Liver (tissue), 9 donors: ENCODE results near the gene MXD4. TPM values are rescaled to one million over a fixed set of nuclear protein-coding genes. Genes with fewer than 3 reads are reported as not detected.
A peak's percentile ranks its signal among the peaks of the same experiment; 100 is the strongest.

Experiments used
- DNase-seq: peaks from one replicate; pipeline ENCODE4 v3.0.0-alpha.2; 2017; ENCODE audit warnings: low spot score
- H3K27ac ChIP-seq, 2 donors: one replicate each; pipeline ENCODE4 v1.7.0; 2013; ENCODE audit warnings: inconsistent platforms in 2 of 2, low read length in 2 of 2, control low read depth in 1 of 2, low read depth in 1 of 2, mild to moderate bottlenecking in 1 of 2
- H3K27me3 ChIP-seq, 4 donors: one replicate each; pipeline versions ENCODE4 v1.6.1 to v1.7.0; 2013; ENCODE audit warnings: low read length in 3 of 4, inconsistent platforms in 1 of 4, mild to moderate bottlenecking in 1 of 4, moderate library complexity in 1 of 4; ENCODE audit not compliant: control insufficient read depth in 4 of 4, insufficient read depth in 4 of 4
- H3K36me3 ChIP-seq, 4 donors: one replicate each; pipeline versions ENCODE4 v1.6.1 to v1.7.0; 2013; ENCODE audit warnings: low read length in 3 of 4, mild to moderate bottlenecking in 3 of 4, low read depth in 1 of 4, moderate library complexity in 1 of 4; ENCODE audit not compliant: control insufficient read depth in 4 of 4, insufficient read depth in 3 of 4
- H3K4me1 ChIP-seq, 4 donors: one replicate each; pipeline versions ENCODE4 v1.6.1 to v1.7.0; 2013; ENCODE audit warnings: low read length in 3 of 4, mild to moderate bottlenecking in 3 of 4, moderate library complexity in 1 of 4; ENCODE audit not compliant: control insufficient read depth in 4 of 4, insufficient read depth in 4 of 4
- H3K4me3 ChIP-seq, 3 donors: one replicate each; pipeline versions ENCODE4 v1.6.1 to v1.7.0; 2013; ENCODE audit warnings: low read length in 3 of 3, control low read depth in 1 of 3, low read depth in 1 of 3, mild to moderate bottlenecking in 1 of 3
- H3K9ac ChIP-seq, 2 donors: one replicate each; pipeline ENCODE4 v1.7.0; 2013; ENCODE audit warnings: low read length in 2 of 2, mild to moderate bottlenecking in 2 of 2, moderate library complexity in 2 of 2, control low read depth in 1 of 2, low read depth in 1 of 2
- H3K9me3 ChIP-seq, 4 donors: one replicate each; pipeline versions ENCODE4 v1.6.1 to v1.7.0; 2013; ENCODE audit warnings: low read length in 3 of 4; ENCODE audit not compliant: control insufficient read depth in 4 of 4
- FOXA1 ChIP-seq: IDR thresholded peaks from 2 replicates; pipeline ENCODE4 v1.6.1; 2016; ENCODE audit warnings: antibody characterized with exemption
- HNF4G ChIP-seq: IDR thresholded peaks from 2 replicates; pipeline ENCODE4 v1.6.1; 2016; ENCODE audit warnings: antibody characterized with exemption
- JUND ChIP-seq, 2 donors: IDR thresholded peaks; 2 replicates each; pipeline ENCODE4 v1.6.1; 2016; ENCODE audit warnings: antibody characterized with exemption in 2 of 2
- NR2F2 ChIP-seq: IDR thresholded peaks from 2 replicates; pipeline ENCODE4 v1.6.1; 2016; ENCODE audit warnings: antibody characterized with exemption
- RAD21 ChIP-seq, 2 donors: IDR thresholded peaks; 2 replicates each; pipeline ENCODE4 v1.6.1; 2016; ENCODE audit warnings: antibody characterized with exemption in 2 of 2, mild to moderate bottlenecking in 2 of 2
- RXRA ChIP-seq, 2 donors: IDR thresholded peaks; 2 replicates each; pipeline ENCODE4 v1.6.1; 2017 to 2018; ENCODE audit warnings: antibody characterized with exemption in 2 of 2, mild to moderate bottlenecking in 1 of 2
- SP1 ChIP-seq: IDR thresholded peaks from 2 replicates; pipeline ENCODE4 v1.6.1; 2018; ENCODE audit warnings: antibody characterized with exemption, mild to moderate bottlenecking
- TAF1 ChIP-seq: conservative IDR thresholded peaks from 2 replicates; pipeline ENCODE4 v1.6.1; 2016; ENCODE audit warnings: antibody characterized with exemption, mild to moderate bottlenecking
- YY1 ChIP-seq: IDR thresholded peaks from 2 replicates; pipeline ENCODE4 v1.6.1; 2016; ENCODE audit warnings: antibody characterized with exemption, mild to moderate bottlenecking
- WGBS: extraction: QIAGEN DNeasy Blood & Tissue Kit; methylation state at CpG from one replicate; pipeline ENCODE4 v1.1.7; 2013; 5-methylcytosine and 5-hydroxymethylcytosine counted together
- polyA plus RNA-seq, 2 donors: library from polyadenylated mRNA; stranded (reverse) in 1 of 2; unstranded in 1 of 2; fragments of 200-250 nt in 1 of 2; fragments of >200 nt in 1 of 2; fragmentation: Nextera tagmentation in 1 of 2; extraction: Ambion mirVana in 1 of 2; gene quantifications; one replicate each; pipeline versions ENCODE4 v1.2.1 to v1.2.3, GENCODE V29; 2013 to 2015
- total RNA-seq, 2 donors: library from RNA; depleted of rRNA; stranded (reverse); fragments of >200 nt; gene quantifications; one replicate each; pipeline ENCODE4 v1.2.3, GENCODE V29; 2014
- TF ChIP-seq, protein P1 (sequence below): IDR thresholded peaks from 2 replicates; pipeline ENCODE4 v1.6.1; 2016; ENCODE audit warnings: antibody characterized with exemption
- TF ChIP-seq, protein P2 (sequence below): fragments of 150-350 bp; IDR thresholded peaks from 2 replicates; pipeline ENCODE4 v1.5.1; 2017; ENCODE audit warnings: improper control_type of control experiment, low read depth, low read length; ENCODE audit not compliant: missing input control
- TF ChIP-seq, protein P3 (sequence below): IDR thresholded peaks from 2 replicates; pipeline ENCODE4 v1.6.1; 2016; ENCODE audit warnings: antibody characterized with exemption, mild to moderate bottlenecking
- TF ChIP-seq, protein P4 (sequence below): IDR thresholded peaks from 2 replicates; pipeline ENCODE4 v1.6.1; 2016; ENCODE audit warnings: antibody characterized with exemption
- donor health status: healthy.
- donor health status: healthy.
- donor health status: healthy.
- donor health status: healthy.
- donor health status: healthy.

MXD4 gene
- total and polyA plus RNA-seq, 4 donors = 6.5 to 19.6 (median 15.9) TPM

GRCh38 chr4:2245057-2245786, 16.7 kb downstream of the MXD4 start (continued):
- TF ChIP-seq, protein P1, sequence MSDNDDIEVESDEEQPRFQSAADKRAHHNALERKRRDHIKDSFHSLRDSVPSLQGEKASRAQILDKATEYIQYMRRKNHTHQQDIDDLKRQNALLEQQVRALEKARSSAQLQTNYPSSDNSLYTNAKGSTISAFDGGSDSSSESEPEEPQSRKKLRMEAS = no peak

- TF ChIP-seq RXRA (IDR thresholded peaks at IDR 0.05) (no peak), JUND (IDR thresholded peaks at IDR 0.05) (no peak), NR2F2 (peak; percentile 50), RAD21 (IDR thresholded peaks at IDR 0.05) (peak in 1 of 2 donors; percentile 56), SP1 (no peak), TAF1 (no peak), FOXA1 (no peak)
- TF ChIP-seq, protein P2, sequence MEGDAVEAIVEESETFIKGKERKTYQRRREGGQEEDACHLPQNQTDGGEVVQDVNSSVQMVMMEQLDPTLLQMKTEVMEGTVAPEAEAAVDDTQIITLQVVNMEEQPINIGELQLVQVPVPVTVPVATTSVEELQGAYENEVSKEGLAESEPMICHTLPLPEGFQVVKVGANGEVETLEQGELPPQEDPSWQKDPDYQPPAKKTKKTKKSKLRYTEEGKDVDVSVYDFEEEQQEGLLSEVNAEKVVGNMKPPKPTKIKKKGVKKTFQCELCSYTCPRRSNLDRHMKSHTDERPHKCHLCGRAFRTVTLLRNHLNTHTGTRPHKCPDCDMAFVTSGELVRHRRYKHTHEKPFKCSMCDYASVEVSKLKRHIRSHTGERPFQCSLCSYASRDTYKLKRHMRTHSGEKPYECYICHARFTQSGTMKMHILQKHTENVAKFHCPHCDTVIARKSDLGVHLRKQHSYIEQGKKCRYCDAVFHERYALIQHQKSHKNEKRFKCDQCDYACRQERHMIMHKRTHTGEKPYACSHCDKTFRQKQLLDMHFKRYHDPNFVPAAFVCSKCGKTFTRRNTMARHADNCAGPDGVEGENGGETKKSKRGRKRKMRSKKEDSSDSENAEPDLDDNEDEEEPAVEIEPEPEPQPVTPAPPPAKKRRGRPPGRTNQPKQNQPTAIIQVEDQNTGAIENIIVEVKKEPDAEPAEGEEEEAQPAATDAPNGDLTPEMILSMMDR = peak; percentile 6
- TF ChIP-seq, protein P3, sequence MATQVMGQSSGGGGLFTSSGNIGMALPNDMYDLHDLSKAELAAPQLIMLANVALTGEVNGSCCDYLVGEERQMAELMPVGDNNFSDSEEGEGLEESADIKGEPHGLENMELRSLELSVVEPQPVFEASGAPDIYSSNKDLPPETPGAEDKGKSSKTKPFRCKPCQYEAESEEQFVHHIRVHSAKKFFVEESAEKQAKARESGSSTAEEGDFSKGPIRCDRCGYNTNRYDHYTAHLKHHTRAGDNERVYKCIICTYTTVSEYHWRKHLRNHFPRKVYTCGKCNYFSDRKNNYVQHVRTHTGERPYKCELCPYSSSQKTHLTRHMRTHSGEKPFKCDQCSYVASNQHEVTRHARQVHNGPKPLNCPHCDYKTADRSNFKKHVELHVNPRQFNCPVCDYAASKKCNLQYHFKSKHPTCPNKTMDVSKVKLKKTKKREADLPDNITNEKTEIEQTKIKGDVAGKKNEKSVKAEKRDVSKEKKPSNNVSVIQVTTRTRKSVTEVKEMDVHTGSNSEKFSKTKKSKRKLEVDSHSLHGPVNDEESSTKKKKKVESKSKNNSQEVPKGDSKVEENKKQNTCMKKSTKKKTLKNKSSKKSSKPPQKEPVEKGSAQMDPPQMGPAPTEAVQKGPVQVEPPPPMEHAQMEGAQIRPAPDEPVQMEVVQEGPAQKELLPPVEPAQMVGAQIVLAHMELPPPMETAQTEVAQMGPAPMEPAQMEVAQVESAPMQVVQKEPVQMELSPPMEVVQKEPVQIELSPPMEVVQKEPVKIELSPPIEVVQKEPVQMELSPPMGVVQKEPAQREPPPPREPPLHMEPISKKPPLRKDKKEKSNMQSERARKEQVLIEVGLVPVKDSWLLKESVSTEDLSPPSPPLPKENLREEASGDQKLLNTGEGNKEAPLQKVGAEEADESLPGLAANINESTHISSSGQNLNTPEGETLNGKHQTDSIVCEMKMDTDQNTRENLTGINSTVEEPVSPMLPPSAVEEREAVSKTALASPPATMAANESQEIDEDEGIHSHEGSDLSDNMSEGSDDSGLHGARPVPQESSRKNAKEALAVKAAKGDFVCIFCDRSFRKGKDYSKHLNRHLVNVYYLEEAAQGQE = no peak
- Histone ChIP-seq H3K9me3 (no peaks in the 10 kb centered on the region), H3K4me3 (no peak overlapping the region), H3K9ac (no peak overlapping the region), H3K4me1 (peaks cover 7 to 26% (median 22%) of the 10 kb centered on the region in 4 donors), H3K27me3 (no peaks in the 10 kb centered on the region), H3K36me3 (peaks cover 0 to 5% (median 2%) of the 10 kb centered on the region in 4 donors), H3K27ac (peak overlapping the region in 1 of 2 donors; percentile 47)
- DNase-seq = peak; percentile 48
- WGBS = 60% methylated on average over 5 of the region's 5 CpGs
Measured at GRCh38 chr4:2243681-2244380, 18.1 kb downstream of the MXD4 start.

DNA sequence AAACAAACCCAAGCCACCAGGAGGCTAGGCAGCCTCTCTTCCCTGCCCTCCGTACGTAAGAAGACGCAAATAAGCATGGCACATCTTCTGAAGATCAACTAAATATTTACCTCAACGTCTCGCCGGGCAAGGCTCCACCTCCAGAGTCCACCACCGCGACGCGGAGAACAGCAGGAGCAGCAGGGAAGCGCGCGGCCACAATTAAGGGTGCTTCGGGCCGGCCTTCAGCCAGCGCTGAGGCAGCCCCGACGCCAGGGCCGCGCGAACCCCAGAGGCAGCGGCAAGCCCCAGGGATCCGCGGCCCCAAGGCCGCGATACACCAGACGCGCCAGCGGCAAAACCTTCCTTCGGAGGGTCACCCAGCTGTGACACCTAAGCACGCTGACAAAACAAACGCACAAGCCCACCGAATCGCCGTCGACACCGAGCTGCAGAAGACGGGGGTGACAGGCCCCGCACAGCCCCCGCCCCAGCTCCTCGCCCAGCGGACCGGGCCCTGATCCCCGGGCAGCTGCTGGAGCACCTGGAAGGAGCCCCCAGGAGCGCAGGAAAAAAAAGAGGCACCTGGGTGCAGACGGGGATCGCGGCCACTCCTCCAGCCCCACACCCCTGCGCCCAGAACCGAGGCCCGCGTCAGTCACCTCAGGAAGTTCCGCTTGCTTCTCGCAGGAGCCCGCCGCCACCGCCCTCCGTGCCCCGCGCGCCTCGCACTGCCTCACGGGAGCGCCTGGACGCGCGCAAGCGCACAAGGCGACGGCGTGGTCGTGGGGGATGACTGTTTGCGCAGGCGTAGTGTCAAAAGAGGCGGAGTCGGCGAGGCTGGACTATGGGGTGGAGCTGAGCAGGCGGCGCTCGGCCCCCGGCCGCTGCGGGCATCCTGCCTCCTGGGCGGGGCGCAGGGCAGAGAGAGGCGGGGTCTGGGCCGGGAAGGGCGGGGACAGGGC, 20.2 kb downstream of the MXD4 start, which contains the start of the genes HAUS3 and POLN:
Gene HAUS3 (minus strand): TSS at position 712 of the 944 bp plus-strand sequence. CDS start 1,175 bp downstream, outside the sequence.
Gene POLN (minus strand): TSS at position 712 of the 944 bp plus-strand sequence. CDS start 12,890 bp downstream, outside the sequence.
- DNase-seq = peak; percentile 99
- H3K27me3 ChIP-seq = no peaks in the 10 kb centered on the region
- under 1% methylated on average over 88 of the region's 88 CpGs for WGBS
- H3K36me3 ChIP-seq = no peaks in the 10 kb centered on the region
- no peaks in the 10 kb centered on the region for H3K9me3 ChIP-seq
- peak within 1 kb of the TSS; percentile 75 to 86 for H3K9ac ChIP-seq
- H3K4me3 ChIP-seq = peak within 1 kb of the TSS; percentile 84 to 94 (median 93)
- peaks cover 4 to 26% (median 22%) of the 10 kb centered on the region in 4 donors for H3K4me1 ChIP-seq
- peak within 1 kb of the TSS; percentile 65 to 67 for H3K27ac ChIP-seq
- TF ChIP-seq, protein P4, sequence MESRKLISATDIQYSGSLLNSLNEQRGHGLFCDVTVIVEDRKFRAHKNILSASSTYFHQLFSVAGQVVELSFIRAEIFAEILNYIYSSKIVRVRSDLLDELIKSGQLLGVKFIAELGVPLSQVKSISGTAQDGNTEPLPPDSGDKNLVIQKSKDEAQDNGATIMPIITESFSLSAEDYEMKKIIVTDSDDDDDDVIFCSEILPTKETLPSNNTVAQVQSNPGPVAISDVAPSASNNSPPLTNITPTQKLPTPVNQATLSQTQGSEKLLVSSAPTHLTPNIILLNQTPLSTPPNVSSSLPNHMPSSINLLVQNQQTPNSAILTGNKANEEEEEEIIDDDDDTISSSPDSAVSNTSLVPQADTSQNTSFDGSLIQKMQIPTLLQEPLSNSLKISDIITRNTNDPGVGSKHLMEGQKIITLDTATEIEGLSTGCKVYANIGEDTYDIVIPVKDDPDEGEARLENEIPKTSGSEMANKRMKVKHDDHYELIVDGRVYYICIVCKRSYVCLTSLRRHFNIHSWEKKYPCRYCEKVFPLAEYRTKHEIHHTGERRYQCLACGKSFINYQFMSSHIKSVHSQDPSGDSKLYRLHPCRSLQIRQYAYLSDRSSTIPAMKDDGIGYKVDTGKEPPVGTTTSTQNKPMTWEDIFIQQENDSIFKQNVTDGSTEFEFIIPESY = no peak
- TF ChIP-seq YY1 (peak; percentile 37), HNF4G (no peak), SP1 (peak; percentile 59), FOXA1 (peak; percentile 30), RAD21 (IDR thresholded peaks at IDR 0.05) (peak; percentile 19 to 42)
- TF ChIP-seq, protein P3 = peak; percentile 41
- TF ChIP-seq, protein P1 = no peak
